ENCODE measurements around the gene TSPAN17. TPM values are rescaled to one million over a fixed set of nuclear protein-coding genes. Genes with fewer than 3 reads are reported as not detected.

The TSPAN17 gene
- total and polyA plus RNA-seq, 2 experiments from 2014 or later: 11.7 to 52.1 TPM

- H3K36me3 Mint-ChIP-seq (ENCODE audit: low read depth): no peaks in the 10 kb centered on the region
- H3K27me3 Mint-ChIP-seq (ENCODE audit: insufficient read depth, low read depth, poor library complexity): peaks cover 27% of the 10 kb centered on the region
- H3K27ac Mint-ChIP-seq: no peak overlapping the region
- no peak for DNase-seq (ENCODE audit: low spot score)
- Histone ChIP-seq H3K79me2 (replicated peaks; ENCODE audit: insufficient read depth) (no peaks in the 10 kb centered on the region), H4K20me1 (replicated peaks; ENCODE audit: insufficient read depth) (no peaks in the 10 kb centered on the region), H3K4me1 (ENCODE audit: insufficient read depth) (peaks cover 5% of the 10 kb centered on the region; the same call in 1 of the 2 replicates), H2AFZ (no peak overlapping the region), H3K4me3 (no peak overlapping the region), H3K27ac (ENCODE audit: low read depth) (no peak overlapping the region), H3K9me2 (ENCODE audit: insufficient read depth) (no peaks in the 10 kb centered on the region), H3K27me3 (ENCODE audit: insufficient read depth) (no peaks in the 10 kb centered on the region; the same call in 1 of the 2 replicates), H3F3A (replicated peaks; ENCODE audit: low read depth) (no peaks in the 10 kb centered on the region), H3K4me2 (no peak overlapping the region), H3K36me3 (ENCODE audit: insufficient read depth) (no peaks in the 10 kb centered on the region)
- H3K9me3 Mint-ChIP-seq: peaks cover 5% of the 10 kb centered on the region; the same call in 2 of the 3 replicates
- H3K4me1 Mint-ChIP-seq: peaks cover 43% of the 10 kb centered on the region
- TF ChIP-seq CREB1 (CRISPR knock-in tag; IDR thresholded peaks at IDR 0.05; ENCODE audit: low read depth) (no peak), CTCF (conservative IDR thresholded peaks at IDR 0.05; ENCODE audit: low read depth in 2 of 2) (no peak), EZH2 (IDR thresholded peaks at IDR 0.05; ENCODE audit: low read depth, unreplicated experiment) (no peak), ZNF462 (CRISPR knock-in tag; IDR thresholded peaks at IDR 0.05) (no peak), ETS1 (IDR thresholded peaks at IDR 0.05) (no peak), ZNF331 (CRISPR knock-in tag; IDR thresholded peaks at IDR 0.05; ENCODE audit: low read depth) (no peak), REST (IDR thresholded peaks at IDR 0.05; ENCODE audit: unreplicated experiment) (no peak), EZH2phosphoT487 (IDR thresholded peaks at IDR 0.05; ENCODE audit: unreplicated experiment) (no peak), POLR2AphosphoS5 (IDR thresholded peaks at IDR 0.05; ENCODE audit: low read depth) (no peak), STAT1 (IDR thresholded peaks at IDR 0.05; ENCODE audit: unreplicated experiment) (no peak), ZNF114 (CRISPR knock-in tag; IDR thresholded peaks at IDR 0.05) (no peak), JUNB (IDR thresholded peaks at IDR 0.05; ENCODE audit: unreplicated experiment) (no peak), NANOG (IDR thresholded peaks at IDR 0.05; ENCODE audit: borderline replicate concordance) (no peak)
- H3K4me3 Mint-ChIP-seq: no peak overlapping the region
- no peak for ATAC-seq
Measured at GRCh38 chr5:176638437-176638836, 8.8 kb upstream of the TSPAN17 start.
